Fibroblast of pulmonary artery (primary cell): Measurements from ENCODE around the gene LDB2.

Experiments used
- DNase-seq: peaks from one replicate; pipeline ENCODE4 v3.0.0-alpha.2; 2010; ENCODE audit warnings: low read depth
- H3K4me3 ChIP-seq: replicated peaks from 2 replicates; pipeline ENCODE4 v1.5.1; 2011; ENCODE audit warnings: low read depth, mild to moderate bottlenecking, control low read depth, low read length, moderate library complexity
- CTCF ChIP-seq: IDR thresholded peaks from 2 replicates; pipeline ENCODE4 v1.5.1; 2011; ENCODE audit warnings: mild to moderate bottlenecking, control low read depth, low read length, inconsistent platforms; ENCODE audit errors: missing control alignments

Gene LDB2

GRCh38 chr4:16884673-16885460 is 13.6 kb downstream of the LDB2 start:
- DNase-seq = no peak
- no peak overlapping the region for H3K4me3 ChIP-seq
- TF ChIP-seq CTCF = no peak

- DNase-seq = no peak
- TF ChIP-seq CTCF = no peak
- no peak overlapping the region for H3K4me3 ChIP-seq
Measured at GRCh38 chr4:16883806-16884205, 14.6 kb downstream of the LDB2 start.

GRCh38 chr4:16881151-16881884 is 17.1 kb downstream of the LDB2 start:
- TF ChIP-seq CTCF = no peak
- H3K4me3 ChIP-seq = no peak overlapping the region
- DNase-seq = no peak

GRCh38 chr4:16875487-16875886 is 23.0 kb downstream of the LDB2 start:
- DNase-seq = peak; percentile 88
- no peak for TF ChIP-seq CTCF
- no peak overlapping the region for H3K4me3 ChIP-seq

GRCh38 chr4:16869594-16870245 is 28.7 kb downstream of the LDB2 start:
- no peak for TF ChIP-seq CTCF
- H3K4me3 ChIP-seq = no peak overlapping the region
- DNase-seq = no peak

GRCh38 chr4:16868674-16869073 is 29.8 kb downstream of the LDB2 start:
- H3K4me3 ChIP-seq = no peak overlapping the region
- TF ChIP-seq CTCF = no peak
- DNase-seq = no peak
